Lung (tissue), 12 donors: ENCODE data around the gene REST. TPM values are rescaled to one million over a fixed set of nuclear protein-coding genes. Genes with fewer than 3 reads are reported as not detected.

Experiments
- ATAC-seq: fragments of 200-7000 bp; cut with Tn5 transposase; one replicate; pipeline ENCODE4 v1.9.1; 2020; ENCODE audit warnings: moderate number of reproducible peaks; ENCODE audit not compliant: insufficient read depth, low FRiP score
- DNase-seq, 3 donors: peaks; one replicate each; pipeline ENCODE4 v3.0.0-alpha.2; 2013 to 2017
- H3K27ac ChIP-seq, 2 donors: one replicate each; pipeline ENCODE4 v1.5.1; 2013; ENCODE audit warnings: mild to moderate bottlenecking in 2 of 2, moderate library complexity in 2 of 2, control low read depth in 1 of 2, inconsistent platforms in 1 of 2, low read depth in 1 of 2, low read length in 1 of 2
- H3K27me3 ChIP-seq, 3 donors: one replicate each; pipeline ENCODE4 v1.5.1; 2013; ENCODE audit warnings: low read length in 2 of 3; ENCODE audit not compliant: control insufficient read depth in 3 of 3, insufficient read depth in 3 of 3
- H3K36me3 ChIP-seq, 4 donors: one replicate each; pipeline ENCODE4 v1.5.1; 2013; ENCODE audit warnings: low read length in 4 of 4, mild to moderate bottlenecking in 1 of 4, moderate library complexity in 1 of 4; ENCODE audit not compliant: control insufficient read depth in 4 of 4, insufficient read depth in 4 of 4
- H3K4me1 ChIP-seq, 5 donors: one replicate each; pipeline ENCODE4 v1.5.1; 2013; ENCODE audit warnings: low read length in 5 of 5, mild to moderate bottlenecking in 2 of 5, moderate library complexity in 1 of 5; ENCODE audit not compliant: control insufficient read depth in 5 of 5, insufficient read depth in 5 of 5
- H3K4me3 ChIP-seq: one replicate; pipeline ENCODE4 v1.5.1; 2013; ENCODE audit warnings: mild to moderate bottlenecking, control low read depth, moderate library complexity
- H3K9ac ChIP-seq, 2 donors: one replicate each; pipeline ENCODE4 v1.5.1; 2013; ENCODE audit warnings: low read length in 2 of 2, control low read depth in 1 of 2; ENCODE audit not compliant: insufficient read depth in 1 of 2
- H3K9me3 ChIP-seq, 4 donors: one replicate each; pipeline ENCODE4 v1.5.1; 2013; ENCODE audit warnings: low read length in 3 of 4, mild to moderate bottlenecking in 1 of 4, moderate library complexity in 1 of 4; ENCODE audit not compliant: control insufficient read depth in 4 of 4, insufficient read depth in 3 of 4
- CTCF ChIP-seq: IDR thresholded peaks from 2 replicates; pipeline ENCODE4 v1.5.1; 2012; ENCODE audit warnings: mild to moderate bottlenecking; ENCODE audit errors: control extremely low read depth, extremely low read depth
- WGBS, 2 donors: extraction: QIAGEN DNeasy Blood & Tissue Kit; methylation state at CpG; one replicate each; pipeline ENCODE4 v1.1.7; 2013; 5-methylcytosine and 5-hydroxymethylcytosine counted together
- polyA plus RNA-seq, 2 donors: library from polyadenylated mRNA; stranded (reverse); fragments of 200-250 nt; gene quantifications; one replicate each; pipeline ENCODE4 v1.2.1, GENCODE V29; 2013
- total RNA-seq, 2 donors: library from RNA; depleted of rRNA in 1 of 2; stranded (reverse); fragments of >200 nt in 1 of 2; gene quantifications; one replicate each; pipeline ENCODE4 v1.2.1, GENCODE V29; 2014 to 2021
- donor health status: control.
- donor health status: control.
- donor health status: Bipolar disorder and iron deficiency.
- donor health status: healthy.
- donor health status: DM: yes; HTN: yes; CAD: no.

The REST gene
- total and polyA plus RNA-seq, 4 donors, result 4.0 to 55.9 (median 21.8) TPM

- H3K27me3 ChIP-seq, result no peaks in the 10 kb centered on the region
- WGBS, 2 donors, result 40 to 60% methylated on average over 1 of the region's 1 CpG
- H3K9me3 ChIP-seq, result no peaks in the 10 kb centered on the region
- no peak overlapping the region for H3K9ac ChIP-seq
- H3K36me3 ChIP-seq, result no peaks in the 10 kb centered on the region
- H3K4me1 ChIP-seq, result no peaks in the 10 kb centered on the region
- no peak overlapping the region for H3K27ac ChIP-seq
- no peak for DNase-seq
- ATAC-seq, result no peak
- TF ChIP-seq CTCF, result no peak
- H3K4me3 ChIP-seq, result no peak overlapping the region
Observed at GRCh38 chr4:56861360-56861759, 46.3 kb upstream of the REST start.

GRCh38 chr4:56863441-56864139 lies 44.1 kb upstream of the REST start:
- Histone ChIP-seq H3K27me3 (no peaks in the 10 kb centered on the region), H3K4me1 (no peaks in the 10 kb centered on the region), H3K36me3 (no peaks in the 10 kb centered on the region), H3K9ac (no peak overlapping the region), H3K9me3 (no peaks in the 10 kb centered on the region), H3K27ac (no peak overlapping the region), H3K4me3 (no peak overlapping the region)
- DNase-seq, result no peak
- no peak for TF ChIP-seq CTCF
- ATAC-seq, result no peak
- 83 to 86% methylated on average over 7 of the region's 7 CpGs for WGBS, 2 donors

GRCh38 chr4:56870946-56871345 lies 36.8 kb upstream of the REST start:
- 19 to 32% methylated on average over 4 of the region's 4 CpGs for WGBS, 2 donors
- ATAC-seq, result no peak

More at GRCh38 chr4:56870946-56871345, 36.8 kb upstream of the REST start:
- no peak overlapping the region for H3K27ac ChIP-seq
- peaks cover 0 to 18% (median 0%) of the 10 kb centered on the region in 5 donors for H3K4me1 ChIP-seq
- TF ChIP-seq CTCF, result no peak
- peaks cover 0 to 2% (median 0%) of the 10 kb centered on the region in 4 donors for H3K9me3 ChIP-seq
- H3K9ac ChIP-seq, result peak overlapping the region in 1 of 2 donors; percentile 4
- no peak overlapping the region for H3K4me3 ChIP-seq
- DNase-seq, result peak in 1 of 3 donors; percentile 59
- no peaks in the 10 kb centered on the region for H3K27me3 ChIP-seq
- H3K36me3 ChIP-seq, result no peaks in the 10 kb centered on the region
